ENCODE measurements around the gene RADIL.
A peak's percentile ranks its signal among the peaks of the same experiment; 100 is the strongest.

RADIL gene

GRCh38 chr7:4862156-4862555 is 21.4 kb downstream of the RADIL start:
- no peak for TF ChIP-seq CTCF (IDR thresholded peaks at IDR 0.05; ENCODE audit: low read depth, low read length, missing control alignments)
- no peak for DNase-seq (ENCODE audit: low read depth)
- peak overlapping the region; percentile 38; the same call in 1 of the 2 replicates for H3K4me3 ChIP-seq (ENCODE audit: low read depth, low read length)

DNA sequence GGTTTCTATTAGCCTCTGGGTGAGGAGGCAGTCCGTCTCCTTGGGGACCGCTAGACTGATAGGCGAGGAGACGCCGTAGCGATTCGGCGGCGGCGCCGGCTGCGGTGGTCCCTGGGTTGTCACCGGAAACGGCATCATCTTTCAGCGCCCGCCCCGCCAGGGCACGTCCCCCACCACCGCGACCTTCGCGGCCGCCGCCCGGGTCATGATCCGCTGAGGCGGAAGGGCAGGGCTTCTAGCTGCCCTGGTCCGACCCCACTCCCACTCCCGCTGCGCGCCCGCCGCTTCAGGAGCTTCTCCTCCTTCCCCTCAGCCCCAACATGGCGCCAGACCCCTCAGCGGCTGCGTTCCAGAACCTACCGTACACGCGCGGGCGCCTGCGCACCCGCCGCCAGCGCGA is 21.8 kb downstream of the RADIL start, which contains the start of gene PAPOLB:
Gene PAPOLB (minus strand): TSS at position 358 of the 400 bp plus-strand sequence. CDS start 220 bp downstream, at position 138.
- no peak for TF ChIP-seq CTCF (IDR thresholded peaks at IDR 0.05; ENCODE audit: low read depth, low read length, missing control alignments)
- H3K4me3 ChIP-seq (ENCODE audit: low read depth, low read length): peak within 1 kb of the TSS; percentile 38
- DNase-seq (ENCODE audit: low read depth): no peak

DNA sequence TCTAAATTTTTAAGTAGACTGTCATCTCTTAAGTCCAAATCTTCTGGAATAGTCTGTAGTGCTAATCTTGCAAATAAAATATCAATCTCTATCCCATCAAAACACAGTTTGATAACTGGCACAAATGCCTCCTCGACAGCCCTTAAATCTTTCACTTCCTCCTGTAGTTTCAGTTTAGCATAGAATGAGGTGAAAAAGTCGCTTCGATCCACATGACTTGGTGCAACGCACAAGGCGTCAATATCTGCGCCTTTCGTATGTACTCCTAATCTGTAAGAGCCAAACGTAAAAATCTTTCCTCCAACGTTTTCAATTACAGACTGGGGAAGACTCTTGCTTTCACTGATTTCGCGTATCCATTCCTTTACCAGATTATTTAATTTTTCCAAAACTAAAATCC is 22.3 kb downstream of the RADIL start:
- TF ChIP-seq CTCF (IDR thresholded peaks at IDR 0.05; ENCODE audit: low read depth, low read length, missing control alignments): no peak
- DNase-seq (ENCODE audit: low read depth): no peak
- H3K4me3 ChIP-seq (ENCODE audit: low read depth, low read length): peak overlapping the region; percentile 38; the same call in 1 of the 2 replicates

DNA sequence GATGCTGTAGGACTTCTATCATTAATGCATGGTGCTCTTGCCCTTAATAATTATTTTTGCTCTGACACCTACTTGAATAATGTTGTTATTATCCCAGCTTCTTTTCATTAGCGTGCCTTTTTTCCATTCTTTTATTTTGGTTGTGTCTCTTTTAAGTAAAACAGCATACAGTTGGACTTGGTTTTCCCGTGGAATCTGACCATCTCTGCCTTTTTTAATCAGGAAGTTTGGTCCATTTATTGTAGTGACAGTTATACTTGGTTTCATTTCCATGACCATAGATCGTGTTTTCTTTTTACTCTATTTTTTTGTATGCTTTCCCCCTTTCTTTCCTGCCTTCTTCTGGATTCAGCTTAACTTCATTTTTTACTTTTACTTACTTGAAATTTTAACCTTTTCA is 26.3 kb downstream of the RADIL start:
- no peak overlapping the region for H3K4me3 ChIP-seq (ENCODE audit: low read depth, low read length)
- DNase-seq (ENCODE audit: low read depth): no peak
- TF ChIP-seq CTCF (IDR thresholded peaks at IDR 0.05; ENCODE audit: low read depth, low read length, missing control alignments): no peak

- no peak for DNase-seq (ENCODE audit: low read depth)
- TF ChIP-seq CTCF (IDR thresholded peaks at IDR 0.05; ENCODE audit: low read depth, low read length, missing control alignments): no peak
These were observed 27.0 kb downstream of the RADIL start for GRCh38 chr7:4856336-4857057.

GRCh38 chr7:4854916-4855315 is 28.6 kb downstream of the RADIL start:
- DNase-seq (ENCODE audit: low read depth): no peak
- TF ChIP-seq CTCF (IDR thresholded peaks at IDR 0.05; ENCODE audit: low read depth, low read length, missing control alignments): no peak
- H3K4me3 ChIP-seq (ENCODE audit: low read depth, low read length): no peak overlapping the region

More at GRCh38 chr7:4856336-4857057, 27.0 kb downstream of the RADIL start:
- H3K4me3 ChIP-seq (ENCODE audit: low read depth, low read length): no peak overlapping the region

Measured in GM12864 (cell line).